ENCODE data around the gene NAA30.

The NAA30 gene

GRCh38 chr14:57408037-57408436 is 17.7 kb downstream of the NAA30 start:
- no peak for ATAC-seq (replicated peaks)
- no peaks in the 10 kb centered on the region for H3K9me3 Mint-ChIP-seq
- H3K4me1 Mint-ChIP-seq (ENCODE audit: low read depth in 2 of 2) = peaks cover 12 to 16% of the 10 kb centered on the region in 2 donors
- H3K27me3 Mint-ChIP-seq = no peaks in the 10 kb centered on the region
- no peak overlapping the region for H3K27ac Mint-ChIP-seq
- H3K4me3 Mint-ChIP-seq = no peak overlapping the region
- H3K36me3 Mint-ChIP-seq (ENCODE audit: insufficient read depth) = peaks cover 15% of the 10 kb centered on the region
- no peak for DNase-seq

GRCh38 chr14:57408634-57409033 is 18.2 kb downstream of the NAA30 start:
- no peaks in the 10 kb centered on the region for H3K9me3 Mint-ChIP-seq

GRCh38 chr14:57412341-57412740 is 22.0 kb downstream of the NAA30 start:
- DNase-seq = no peak
- H3K4me1 Mint-ChIP-seq (ENCODE audit: low read depth in 2 of 2) = peaks cover 5 to 13% of the 10 kb centered on the region in 2 donors
- H3K9me3 Mint-ChIP-seq = no peaks in the 10 kb centered on the region
- no peak overlapping the region for H3K4me3 Mint-ChIP-seq
- no peak overlapping the region for H3K27ac Mint-ChIP-seq
- H3K27me3 Mint-ChIP-seq = no peaks in the 10 kb centered on the region
- peaks cover 8% of the 10 kb centered on the region for H3K36me3 Mint-ChIP-seq (ENCODE audit: insufficient read depth)
- ATAC-seq (replicated peaks) = no peak

More at GRCh38 chr14:57408634-57409033, 18.2 kb downstream of the NAA30 start:
- DNase-seq (no peak), ATAC-seq (replicated peaks) (no peak)
- peaks cover 12 to 16% of the 10 kb centered on the region in 2 donors for H3K4me1 Mint-ChIP-seq (ENCODE audit: low read depth in 2 of 2)
- H3K27me3 Mint-ChIP-seq = no peaks in the 10 kb centered on the region
- no peak overlapping the region for H3K27ac Mint-ChIP-seq
- no peak overlapping the region for H3K4me3 Mint-ChIP-seq
- peaks cover 13% of the 10 kb centered on the region for H3K36me3 Mint-ChIP-seq (ENCODE audit: insufficient read depth)

GRCh38 chr14:57413849-57414248 is 23.5 kb downstream of the NAA30 start:
- ATAC-seq (replicated peaks) = no peak
- H3K36me3 Mint-ChIP-seq (ENCODE audit: insufficient read depth) = peaks cover 8% of the 10 kb centered on the region

GRCh38 chr14:57417228-57417627 is 26.8 kb downstream of the NAA30 start:
- ATAC-seq (replicated peaks) (no peak), DNase-seq (no peak)
- Mint-ChIP-seq H3K9me3 (no peaks in the 10 kb centered on the region), H3K36me3 (ENCODE audit: insufficient read depth) (no peaks in the 10 kb centered on the region), H3K4me1 (ENCODE audit: low read depth in 2 of 2) (peaks cover 1 to 6% of the 10 kb centered on the region in 2 donors), H3K27me3 (no peaks in the 10 kb centered on the region), H3K4me3 (no peak overlapping the region), H3K27ac (no peak overlapping the region)

More at GRCh38 chr14:57413849-57414248, 23.5 kb downstream of the NAA30 start:
- H3K9me3 Mint-ChIP-seq = no peaks in the 10 kb centered on the region
- DNase-seq = no peak
- no peak overlapping the region for H3K4me3 Mint-ChIP-seq
- H3K27me3 Mint-ChIP-seq = no peaks in the 10 kb centered on the region
- peaks cover 1 to 6% of the 10 kb centered on the region in 2 donors for H3K4me1 Mint-ChIP-seq (ENCODE audit: low read depth in 2 of 2)
- no peak overlapping the region for H3K27ac Mint-ChIP-seq

- ATAC-seq (replicated peaks) (no peak), DNase-seq (no peak)
- Mint-ChIP-seq H3K4me3 (no peak overlapping the region), H3K27me3 (peaks cover 0 to 6% of the 10 kb centered on the region in 2 donors), H3K9me3 (no peaks in the 10 kb centered on the region), H3K36me3 (ENCODE audit: insufficient read depth) (peaks cover 3% of the 10 kb centered on the region), H3K27ac (no peak overlapping the region), H3K4me1 (ENCODE audit: low read depth in 2 of 2) (peaks cover 0 to 6% of the 10 kb centered on the region in 2 donors)
These were observed 28.6 kb downstream of the NAA30 start for GRCh38 chr14:57418999-57419398.

- DNase-seq (no peak), ATAC-seq (replicated peaks) (no peak)
- peaks cover 0 to 6% of the 10 kb centered on the region in 2 donors for H3K27me3 Mint-ChIP-seq
- H3K4me1 Mint-ChIP-seq (ENCODE audit: low read depth in 2 of 2) = peaks cover 0 to 6% of the 10 kb centered on the region in 2 donors
- H3K27ac Mint-ChIP-seq = no peak overlapping the region
- H3K36me3 Mint-ChIP-seq (ENCODE audit: insufficient read depth) = peaks cover 3% of the 10 kb centered on the region
- H3K9me3 Mint-ChIP-seq = no peaks in the 10 kb centered on the region
- H3K4me3 Mint-ChIP-seq = no peak overlapping the region
These were observed 29.6 kb downstream of the NAA30 start for GRCh38 chr14:57420033-57420432.

- DNase-seq = no peak
These were observed 30.6 kb downstream of the NAA30 start for GRCh38 chr14:57420986-57421385.

GRCh38 chr14:57435923-57436322 is 45.5 kb downstream of the NAA30 start:
- ATAC-seq (replicated peaks) = no peak

More at GRCh38 chr14:57420986-57421385, 30.6 kb downstream of the NAA30 start:
- no peak overlapping the region for H3K4me3 Mint-ChIP-seq
- H3K27ac Mint-ChIP-seq = no peak overlapping the region
- peaks cover 3% of the 10 kb centered on the region for H3K36me3 Mint-ChIP-seq (ENCODE audit: insufficient read depth)
- ATAC-seq (replicated peaks) = no peak
- H3K9me3 Mint-ChIP-seq = no peaks in the 10 kb centered on the region
- peaks cover 0 to 6% of the 10 kb centered on the region in 2 donors for H3K4me1 Mint-ChIP-seq (ENCODE audit: low read depth in 2 of 2)
- H3K27me3 Mint-ChIP-seq = peaks cover 0 to 6% of the 10 kb centered on the region in 2 donors

GRCh38 chr14:57461777-57462320 is 71.5 kb downstream of the NAA30 start:
- no peaks in the 10 kb centered on the region for H3K9me3 Mint-ChIP-seq
- H3K4me1 Mint-ChIP-seq (ENCODE audit: low read depth in 2 of 2) = no peaks in the 10 kb centered on the region
- ATAC-seq (replicated peaks) (no peak), DNase-seq (no peak)
- H3K36me3 Mint-ChIP-seq (ENCODE audit: insufficient read depth) = no peaks in the 10 kb centered on the region
- H3K27ac Mint-ChIP-seq = no peak overlapping the region
- peaks cover 0 to 19% of the 10 kb centered on the region in 2 donors for H3K27me3 Mint-ChIP-seq
- no peak overlapping the region for H3K4me3 Mint-ChIP-seq

More at GRCh38 chr14:57435923-57436322, 45.5 kb downstream of the NAA30 start:
- Mint-ChIP-seq H3K27ac (no peak overlapping the region), H3K27me3 (peaks cover 0 to 6% of the 10 kb centered on the region in 2 donors), H3K4me3 (no peak overlapping the region), H3K4me1 (ENCODE audit: low read depth in 2 of 2) (no peaks in the 10 kb centered on the region), H3K36me3 (ENCODE audit: insufficient read depth) (no peaks in the 10 kb centered on the region), H3K9me3 (peaks cover 0 to 2% of the 10 kb centered on the region in 2 donors)
- no peak for DNase-seq

GRCh38 chr14:57462551-57462950 is 72.2 kb downstream of the NAA30 start:
- no peak overlapping the region for H3K4me3 Mint-ChIP-seq
- no peak overlapping the region for H3K27ac Mint-ChIP-seq
- ATAC-seq (replicated peaks) = no peak
- H3K4me1 Mint-ChIP-seq (ENCODE audit: low read depth in 2 of 2) = no peaks in the 10 kb centered on the region
- H3K9me3 Mint-ChIP-seq = no peaks in the 10 kb centered on the region
- H3K36me3 Mint-ChIP-seq (ENCODE audit: insufficient read depth) = no peaks in the 10 kb centered on the region
- DNase-seq = no peak
- H3K27me3 Mint-ChIP-seq = peaks cover 0 to 19% of the 10 kb centered on the region in 2 donors

- ATAC-seq (replicated peaks) (no peak), DNase-seq (no peak)
- Mint-ChIP-seq H3K27me3 (peaks cover 0 to 19% of the 10 kb centered on the region in 2 donors), H3K4me3 (no peak overlapping the region), H3K27ac (no peak overlapping the region), H3K4me1 (ENCODE audit: low read depth in 2 of 2) (no peaks in the 10 kb centered on the region), H3K9me3 (no peaks in the 10 kb centered on the region), H3K36me3 (ENCODE audit: insufficient read depth) (no peaks in the 10 kb centered on the region)
These were observed 73.8 kb downstream of the NAA30 start for GRCh38 chr14:57464008-57464730.

All from effector memory CD8-positive, alpha-beta T cell (primary cell).